Tibial nerve (tissue), 4 donors: ENCODE results near the gene CTNNA3. TPM values are rescaled to one million over a fixed set of nuclear protein-coding genes. Genes with fewer than 3 reads are reported as not detected.

Source experiments
- DNase-seq, 2 donors: peaks; one replicate each; pipeline ENCODE4 v3.0.0-alpha.2; 2019; ENCODE audit warnings: low spot score in 2 of 2
- H3K27ac ChIP-seq, 4 donors: fragments of 200-600 bp; sonication (generic) in 3 of 4; one replicate each; pipeline ENCODE4 v1.5.1; 2017 to 2019; ENCODE audit warnings: mild to moderate bottlenecking in 1 of 4
- H3K27me3 ChIP-seq, 2 donors: fragments of 200-600 bp; sonication (generic) in 1 of 2; one replicate each; pipeline versions ENCODE4 v1.5.1 to v1.6.0; 2017 to 2019
- H3K36me3 ChIP-seq, 3 donors: fragments of 200-600 bp; sonication (generic); one replicate each; pipeline ENCODE4 v1.5.1; 2018 to 2019
- H3K4me1 ChIP-seq, 4 donors: fragments of 200-600 bp; sonication (generic) in 3 of 4; one replicate each; pipeline ENCODE4 v1.5.1; 2017 to 2019
- H3K4me3 ChIP-seq, 4 donors: fragments of 200-600 bp; sonication (generic) in 3 of 4; one replicate each; pipeline ENCODE4 v1.5.1; 2017 to 2019; ENCODE audit warnings: mild to moderate bottlenecking in 1 of 4, moderate library complexity in 1 of 4
- H3K9me3 ChIP-seq, 4 donors: fragments of 200-600 bp; sonication (generic) in 3 of 4; one replicate each; pipeline ENCODE4 v1.5.1; 2017 to 2019
- EP300 ChIP-seq, 2 donors: sonication (generic); formaldehyde crosslinking; IDR thresholded peaks; one replicate each; pipeline ENCODE4 v1.6.1; 2017; ENCODE audit warnings: antibody characterized with exemption in 2 of 2, mild to moderate bottlenecking in 1 of 2
- POLR2A ChIP-seq, 2 donors: fragments of 450-650 bp; IDR thresholded peaks; one replicate each; pipeline ENCODE4 v1.6.1; 2017; ENCODE audit warnings: antibody characterized with exemption in 2 of 2, mild to moderate bottlenecking in 2 of 2, moderate library complexity in 2 of 2
- WGBS, 2 donors: methylation state at CpG; one replicate each; pipeline ENCODE4 v1.1.5; 2018; 5-methylcytosine and 5-hydroxymethylcytosine counted together
- total RNA-seq, 4 donors: library from RNA; depleted of rRNA; stranded (reverse); fragments of >200 nt; gene quantifications; one replicate each; pipeline ENCODE4 v1.1.0, GENCODE V29; 2016
- TF ChIP-seq, protein P1 (sequence below), 5 experiments: fragments of 200-600 bp in 3 of 5; fragments of 450-650 bp in 2 of 5; sonication (generic) in 3 of 5; IDR thresholded peaks; one replicate each; pipeline ENCODE4 v1.5.1; 2016 to 2019; ENCODE audit warnings: antibody characterized with exemption in 5 of 5, mild to moderate bottlenecking in 3 of 5, moderate library complexity in 2 of 5

Gene CTNNA3
- total RNA-seq, 4 donors from 2014 or later, result 15.9 to 36.1 (median 23.1) TPM

DNA sequence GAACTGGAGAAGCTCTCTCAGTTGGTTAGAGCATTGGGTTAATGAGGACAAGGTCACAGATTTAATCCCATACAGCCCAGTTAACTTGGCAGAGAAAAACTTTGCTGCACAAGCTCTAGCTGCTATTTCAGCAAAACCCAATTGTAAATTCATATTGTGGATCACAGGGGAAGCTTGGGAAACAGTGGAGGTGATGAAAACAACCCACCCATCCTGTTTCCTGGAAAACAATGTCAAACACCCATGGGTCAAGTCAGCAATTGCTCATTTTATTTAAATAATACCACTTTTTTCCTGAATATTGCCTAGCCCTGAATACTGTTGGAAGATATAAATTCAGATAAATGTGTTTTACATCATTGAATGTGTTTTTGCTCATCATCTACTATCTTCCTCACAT lies 1670.8 kb downstream of the CTNNA3 start:
- H3K36me3 ChIP-seq, result no peaks in the 10 kb centered on the region
- TF ChIP-seq POLR2A (IDR thresholded peaks at IDR 0.05) (no peak), EP300 (IDR thresholded peaks at IDR 0.05) (no peak)
- TF ChIP-seq, protein P1, sequence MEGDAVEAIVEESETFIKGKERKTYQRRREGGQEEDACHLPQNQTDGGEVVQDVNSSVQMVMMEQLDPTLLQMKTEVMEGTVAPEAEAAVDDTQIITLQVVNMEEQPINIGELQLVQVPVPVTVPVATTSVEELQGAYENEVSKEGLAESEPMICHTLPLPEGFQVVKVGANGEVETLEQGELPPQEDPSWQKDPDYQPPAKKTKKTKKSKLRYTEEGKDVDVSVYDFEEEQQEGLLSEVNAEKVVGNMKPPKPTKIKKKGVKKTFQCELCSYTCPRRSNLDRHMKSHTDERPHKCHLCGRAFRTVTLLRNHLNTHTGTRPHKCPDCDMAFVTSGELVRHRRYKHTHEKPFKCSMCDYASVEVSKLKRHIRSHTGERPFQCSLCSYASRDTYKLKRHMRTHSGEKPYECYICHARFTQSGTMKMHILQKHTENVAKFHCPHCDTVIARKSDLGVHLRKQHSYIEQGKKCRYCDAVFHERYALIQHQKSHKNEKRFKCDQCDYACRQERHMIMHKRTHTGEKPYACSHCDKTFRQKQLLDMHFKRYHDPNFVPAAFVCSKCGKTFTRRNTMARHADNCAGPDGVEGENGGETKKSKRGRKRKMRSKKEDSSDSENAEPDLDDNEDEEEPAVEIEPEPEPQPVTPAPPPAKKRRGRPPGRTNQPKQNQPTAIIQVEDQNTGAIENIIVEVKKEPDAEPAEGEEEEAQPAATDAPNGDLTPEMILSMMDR (IDR thresholded peaks at IDR 0.05), result no peak
- no peak for DNase-seq
- H3K27ac ChIP-seq, result no peak overlapping the region
- no peak overlapping the region for H3K4me3 ChIP-seq
- no peaks in the 10 kb centered on the region for H3K9me3 ChIP-seq
- H3K4me1 ChIP-seq, result no peaks in the 10 kb centered on the region
- H3K27me3 ChIP-seq, result no peaks in the 10 kb centered on the region

DNA sequence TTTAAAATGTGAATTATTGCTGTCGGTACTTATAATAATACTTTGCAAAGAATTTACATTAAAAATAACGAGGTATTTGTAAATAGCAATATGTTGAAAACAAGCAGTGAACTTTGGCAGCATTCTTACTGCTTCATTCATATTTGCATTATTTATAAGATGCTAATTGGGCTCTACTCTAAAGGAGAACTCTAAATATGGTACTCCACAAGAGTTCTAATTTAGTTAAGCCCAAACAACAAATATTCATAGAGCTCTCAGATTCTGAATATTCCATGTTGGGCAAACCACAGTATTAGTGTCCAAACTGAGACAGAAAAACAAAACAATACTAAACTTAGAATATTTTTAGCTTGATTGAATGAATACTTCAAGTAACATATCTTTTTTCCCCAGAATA lies 1674.6 kb downstream of the CTNNA3 start:
- 28 to 61% methylated on average over 2 of the region's 2 CpGs for WGBS, 2 donors
- Histone ChIP-seq H3K36me3 (no peaks in the 10 kb centered on the region), H3K27ac (no peak overlapping the region), H3K4me3 (no peak overlapping the region), H3K9me3 (no peaks in the 10 kb centered on the region), H3K27me3 (no peaks in the 10 kb centered on the region), H3K4me1 (no peaks in the 10 kb centered on the region)
- no peak for DNase-seq
- TF ChIP-seq EP300 (IDR thresholded peaks at IDR 0.05), result no peak
- no peak for TF ChIP-seq POLR2A (IDR thresholded peaks at IDR 0.05)
- TF ChIP-seq, protein P1 (IDR thresholded peaks at IDR 0.05), result no peak

DNA sequence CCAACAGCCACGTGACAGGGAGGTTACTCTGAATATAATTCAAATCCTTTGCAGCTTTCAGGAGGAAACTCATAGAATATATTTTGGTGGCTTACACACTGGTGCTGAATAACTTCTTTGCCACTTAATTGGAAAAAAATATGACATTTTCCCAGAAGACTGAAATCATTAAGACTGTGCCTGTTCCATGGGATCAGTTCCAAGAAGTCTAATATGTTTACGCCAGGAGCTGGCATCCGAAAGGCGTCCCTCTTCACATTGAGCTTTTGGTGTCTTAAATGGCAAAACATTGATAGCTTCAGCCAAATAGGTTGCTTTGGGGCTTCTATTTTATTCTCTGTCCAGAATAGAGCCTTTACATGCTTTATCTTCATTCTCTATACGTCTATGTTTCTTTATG lies 1687.8 kb downstream of the CTNNA3 start:
- WGBS, 2 donors, result 77 to 83% methylated on average over 5 of the region's 5 CpGs
- no peak overlapping the region for H3K4me3 ChIP-seq
- TF ChIP-seq, protein P1 (IDR thresholded peaks at IDR 0.05), result no peak
- TF ChIP-seq EP300 (IDR thresholded peaks at IDR 0.05) (no peak), POLR2A (IDR thresholded peaks at IDR 0.05) (no peak)

DNA sequence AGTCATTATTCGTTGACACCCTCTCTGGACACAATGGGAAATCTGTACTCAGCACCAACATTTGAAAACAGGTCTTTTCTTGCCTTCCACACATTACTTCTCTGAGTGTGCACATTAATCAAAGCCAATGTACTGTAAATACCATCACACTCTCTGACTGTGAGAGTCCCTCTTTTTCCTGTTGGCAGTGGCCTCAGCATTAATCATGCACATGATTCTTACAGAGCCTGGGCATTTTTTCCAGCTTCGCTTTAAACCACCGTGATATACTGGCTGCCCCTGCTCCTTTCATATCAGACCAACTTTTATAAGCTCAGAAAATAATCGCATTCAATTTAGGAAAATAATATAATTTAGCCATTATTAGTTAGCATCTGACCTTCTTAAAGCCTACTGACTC lies 1689.6 kb downstream of the CTNNA3 start:
- Histone ChIP-seq H3K9me3 (no peaks in the 10 kb centered on the region), H3K36me3 (no peaks in the 10 kb centered on the region), H3K27ac (no peak overlapping the region), H3K4me3 (no peak overlapping the region), H3K27me3 (no peaks in the 10 kb centered on the region), H3K4me1 (no peaks in the 10 kb centered on the region)
- whole genome bisulfite sequencing, 2 donors, result 69 to 78% methylated on average over 4 of the region's 4 CpGs
- TF ChIP-seq EP300 (IDR thresholded peaks at IDR 0.05), result no peak
- TF ChIP-seq, protein P1 (IDR thresholded peaks at IDR 0.05), result no peak
- DNase-seq, result no peak

More for the DNA sequence above, 1687.8 kb downstream of the CTNNA3 start:
- H3K4me1 ChIP-seq, result no peaks in the 10 kb centered on the region
- H3K27me3 ChIP-seq, result no peaks in the 10 kb centered on the region
- no peaks in the 10 kb centered on the region for H3K9me3 ChIP-seq
- no peak overlapping the region for H3K27ac ChIP-seq
- no peak for DNase-seq
- H3K36me3 ChIP-seq, result no peaks in the 10 kb centered on the region

DNA sequence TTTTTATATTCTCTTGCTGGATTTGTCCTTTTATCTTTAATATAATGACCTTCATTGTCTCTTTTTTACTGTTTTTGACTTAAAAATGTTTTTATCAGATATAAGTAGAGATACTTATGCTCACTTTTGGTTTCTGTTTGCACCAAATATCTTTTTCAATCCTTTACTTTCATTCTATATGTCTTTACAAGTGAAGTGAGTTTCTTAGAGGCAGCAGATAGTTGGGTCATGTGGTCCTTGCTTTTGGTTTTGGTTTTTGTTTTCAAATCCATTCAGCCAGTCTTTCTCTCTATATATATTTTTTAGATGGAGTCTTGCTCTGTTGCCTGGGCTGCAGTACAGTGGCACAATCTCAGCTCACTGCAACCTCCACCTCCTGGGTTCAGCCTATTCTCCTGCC lies 1702.5 kb downstream of the CTNNA3 start:
- Histone ChIP-seq H3K4me3 (no peak overlapping the region), H3K4me1 (no peaks in the 10 kb centered on the region), H3K27ac (no peak overlapping the region), H3K9me3 (peaks cover 0 to 24% (median 0%) of the 10 kb centered on the region in 4 donors), H3K27me3 (no peaks in the 10 kb centered on the region), H3K36me3 (no peaks in the 10 kb centered on the region)
- TF ChIP-seq EP300 (IDR thresholded peaks at IDR 0.05), result no peak
- TF ChIP-seq, protein P1 (IDR thresholded peaks at IDR 0.05), result no peak
- TF ChIP-seq POLR2A (IDR thresholded peaks at IDR 0.05), result no peak
- DNase-seq, result no peak
